Measurements from ENCODE around the gene ZKSCAN8.
"Not testable (repeated sequence)": the region's sequence is repeated elsewhere in the genome, so short reads cannot be mapped to it uniquely, and the experiment has no call there.

Gene ZKSCAN8

GRCh38 chr6:28141500-28142329 is at the start of gene ZKSCAN8:
Gene ZKSCAN8, plus strand, starts transcription at chr6:28141883. Its CDS starts 6,525 bp downstream, at chr6:28148408.
- peaks cover 2% of the 10 kb centered on the region; the same call in 1 of the 2 replicates for H3K36me3 ChIP-seq (ENCODE audit: control insufficient read depth, insufficient read depth, low read length)
- H3K4me3 ChIP-seq (replicated peaks; ENCODE audit: low read depth, low read length), result peak within 1 kb of the TSS; percentile 97
- H3K27me3 ChIP-seq (replicated peaks; ENCODE audit: control insufficient read depth, insufficient read depth, low read length), result no peaks in the 10 kb centered on the region
- DNase-seq (ENCODE audit: extremely low read depth, insufficient read length), result peak; percentile 86
- no peak for TF ChIP-seq CTCF (IDR thresholded peaks at IDR 0.05; ENCODE audit: insufficient read depth, low read length, poor library complexity, severe bottlenecking)

GRCh38 chr6:28102222-28102621 is 39.5 kb upstream of the ZKSCAN8 start:
- H3K27me3 ChIP-seq (replicated peaks; ENCODE audit: control insufficient read depth, insufficient read depth, low read length); H3K4me3 ChIP-seq (replicated peaks; ENCODE audit: low read depth, low read length); H3K36me3 ChIP-seq (ENCODE audit: control insufficient read depth, insufficient read depth, low read length); DNase-seq (ENCODE audit: extremely low read depth, insufficient read length): not testable (repeated sequence)

- H3K27me3 ChIP-seq (replicated peaks; ENCODE audit: control insufficient read depth, insufficient read depth, low read length); H3K36me3 ChIP-seq (ENCODE audit: control insufficient read depth, insufficient read depth, low read length); H3K4me3 ChIP-seq (replicated peaks; ENCODE audit: low read depth, low read length); DNase-seq (ENCODE audit: extremely low read depth, insufficient read length): not testable (repeated sequence)
Measured at GRCh38 chr6:28102699-28103098, 39.0 kb upstream of the ZKSCAN8 start.

DNA sequence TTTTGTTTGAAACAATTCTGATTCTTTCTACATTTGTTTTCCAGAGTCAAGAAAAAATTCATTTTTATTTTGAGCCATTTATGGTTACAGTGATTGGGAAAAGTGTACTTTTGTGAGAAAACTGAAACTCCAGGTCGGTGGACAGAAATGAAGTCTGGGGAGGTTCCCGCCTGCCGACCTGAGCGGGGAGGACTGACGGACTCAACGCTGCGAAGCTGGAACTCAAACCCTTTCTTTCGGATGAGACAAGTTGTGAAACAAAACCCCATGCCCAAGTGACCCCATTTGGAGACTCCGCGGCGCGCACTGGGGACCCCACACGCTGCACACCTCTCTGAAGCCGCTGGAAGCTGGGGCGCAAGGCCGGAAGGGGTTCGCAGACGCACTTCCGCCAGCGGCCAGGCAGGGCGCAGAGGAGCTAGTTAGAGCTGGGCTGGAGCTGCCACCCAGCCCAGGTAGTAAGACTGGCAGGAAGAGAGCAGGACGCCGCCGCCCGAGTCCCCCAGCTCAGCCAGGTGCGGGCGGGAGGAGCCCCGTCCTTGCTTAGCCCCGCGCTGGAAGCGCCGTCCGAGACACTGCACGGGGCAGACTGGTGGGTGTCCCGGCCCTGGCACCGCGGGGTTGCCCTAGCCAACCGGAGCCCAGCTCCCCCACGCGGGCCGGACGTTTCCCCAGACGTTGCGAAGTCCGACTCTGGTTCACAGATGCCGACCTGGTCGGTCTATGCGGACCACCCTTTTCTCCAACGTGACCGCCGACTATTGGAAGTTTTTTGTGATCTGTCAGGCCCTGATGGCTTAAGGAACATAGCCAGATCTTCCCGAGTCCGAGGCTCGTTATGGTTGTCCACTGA is 37.1 kb upstream of the ZKSCAN8 start:
- peak; percentile 57 for TF ChIP-seq CTCF (IDR thresholded peaks at IDR 0.05; ENCODE audit: insufficient read depth, low read length, poor library complexity, severe bottlenecking)
- Histone ChIP-seq H3K36me3 (ENCODE audit: control insufficient read depth, insufficient read depth, low read length) (no peaks in the 10 kb centered on the region), H3K27me3 (replicated peaks; ENCODE audit: control insufficient read depth, insufficient read depth, low read length) (no peaks in the 10 kb centered on the region), H3K4me3 (replicated peaks; ENCODE audit: low read depth, low read length) (peak overlapping the region; percentile 85)
- DNase-seq (ENCODE audit: extremely low read depth, insufficient read length), result peak; percentile 93

- TF ChIP-seq CTCF (IDR thresholded peaks at IDR 0.05; ENCODE audit: insufficient read depth, low read length, poor library complexity, severe bottlenecking), result peak; percentile 21
- no peak for DNase-seq (ENCODE audit: extremely low read depth, insufficient read length)
- Histone ChIP-seq H3K36me3 (ENCODE audit: control insufficient read depth, insufficient read depth, low read length) (no peaks in the 10 kb centered on the region), H3K4me3 (replicated peaks; ENCODE audit: low read depth, low read length) (peak overlapping the region; percentile 85), H3K27me3 (replicated peaks; ENCODE audit: control insufficient read depth, insufficient read depth, low read length) (no peaks in the 10 kb centered on the region)
Measured at GRCh38 chr6:28105245-28105639, 36.4 kb upstream of the ZKSCAN8 start.

GRCh38 chr6:28107506-28107905 is 34.2 kb upstream of the ZKSCAN8 start:
- no peaks in the 10 kb centered on the region for H3K36me3 ChIP-seq (ENCODE audit: control insufficient read depth, insufficient read depth, low read length)
- DNase-seq (ENCODE audit: extremely low read depth, insufficient read length), result no peak
- no peak overlapping the region for H3K4me3 ChIP-seq (replicated peaks; ENCODE audit: low read depth, low read length)
- no peaks in the 10 kb centered on the region for H3K27me3 ChIP-seq (replicated peaks; ENCODE audit: control insufficient read depth, insufficient read depth, low read length)
- TF ChIP-seq CTCF (IDR thresholded peaks at IDR 0.05; ENCODE audit: insufficient read depth, low read length, poor library complexity, severe bottlenecking), result no peak

Data from GM06990 (cell line).